Putamen (tissue), 1 donor: ENCODE results near the gene PCSK4.
A peak's percentile ranks its signal among the peaks of the same experiment; 100 is the strongest.
"Not testable (repeated sequence)": the region's sequence is repeated elsewhere in the genome, so short reads cannot be mapped to it uniquely, and the experiment has no call there.

ENCODE experiments used
- DNase-seq: peaks from one replicate; pipeline ENCODE4 v3.0.0-alpha.2; 2016; ENCODE audit warnings: low spot score

The PCSK4 gene

GRCh38 chr19:1522061-1522460 is 31.9 kb upstream of the PCSK4 start:
- no peak for DNase-seq

DNA sequence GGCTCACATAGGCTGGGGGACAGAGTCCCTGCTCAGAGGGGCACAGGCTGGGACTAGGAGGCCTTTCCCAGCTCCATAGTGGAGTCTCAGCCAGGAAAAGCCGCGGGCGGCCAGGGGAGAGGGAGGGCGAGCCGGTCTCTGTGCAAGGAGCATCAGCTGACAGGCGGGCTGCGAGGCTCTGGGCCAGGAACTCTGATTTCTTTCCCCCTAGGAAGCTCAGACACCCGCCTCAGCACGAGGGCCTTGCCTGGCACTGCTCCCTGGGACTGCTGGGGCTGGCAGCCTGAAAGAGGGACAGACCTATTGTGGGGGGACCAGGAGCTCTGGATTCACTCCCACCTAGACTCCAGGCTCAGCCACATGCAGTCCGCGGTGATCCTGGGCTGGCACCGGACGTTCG is 31.5 kb upstream of the PCSK4 start:
- peak; percentile 57 for DNase-seq

DNA sequence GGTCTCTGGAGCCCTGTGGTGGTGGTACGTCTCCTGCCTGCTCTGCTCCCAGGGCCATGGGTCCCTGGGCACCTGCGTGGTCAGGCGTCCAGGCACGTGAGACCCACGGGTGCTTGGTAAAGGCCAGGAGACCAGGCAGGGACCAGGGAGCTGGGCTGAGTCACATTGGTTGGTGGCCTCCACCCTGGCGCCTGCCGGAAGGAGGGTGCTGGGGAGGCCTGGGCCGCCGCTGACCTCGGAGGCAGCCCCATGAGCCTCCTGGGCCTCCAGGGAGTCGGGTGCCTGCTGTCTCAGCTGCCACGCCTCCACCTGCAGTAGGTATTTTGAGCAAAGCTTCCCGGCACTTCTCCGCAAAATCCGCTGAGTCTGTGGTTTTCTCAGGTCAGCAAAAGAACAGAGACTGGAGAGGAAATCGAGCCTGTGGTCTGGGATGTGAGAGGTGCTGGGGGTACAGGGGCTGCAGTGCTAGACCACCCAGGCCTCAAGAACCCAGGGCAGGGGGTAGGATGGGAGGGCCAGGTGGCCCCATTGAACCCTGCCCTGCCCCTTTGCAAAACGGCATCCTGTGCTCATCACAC is 30.1 kb upstream of the PCSK4 start:
- no peak for DNase-seq

DNA sequence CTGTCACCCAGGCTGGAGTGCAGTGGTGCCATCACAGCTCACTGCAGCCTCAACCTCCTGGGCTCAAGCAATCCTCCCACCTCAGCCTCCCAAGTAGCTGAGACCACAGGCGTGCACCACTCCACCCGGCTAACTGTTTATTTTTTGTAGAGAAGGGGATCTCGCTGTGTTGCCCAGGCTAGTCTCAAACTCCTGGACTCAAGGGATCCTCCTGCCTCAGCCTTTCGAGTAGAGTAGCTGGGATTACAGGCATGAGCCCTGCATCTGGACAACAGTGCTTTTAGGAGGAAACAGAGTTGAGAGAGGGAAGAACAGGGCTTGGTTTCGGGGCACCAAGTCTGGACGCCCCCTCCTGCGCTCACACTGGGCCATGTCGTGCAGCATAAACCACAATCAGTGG is 29.7 kb upstream of the PCSK4 start:
- not testable (repeated sequence) for DNase-seq

DNA sequence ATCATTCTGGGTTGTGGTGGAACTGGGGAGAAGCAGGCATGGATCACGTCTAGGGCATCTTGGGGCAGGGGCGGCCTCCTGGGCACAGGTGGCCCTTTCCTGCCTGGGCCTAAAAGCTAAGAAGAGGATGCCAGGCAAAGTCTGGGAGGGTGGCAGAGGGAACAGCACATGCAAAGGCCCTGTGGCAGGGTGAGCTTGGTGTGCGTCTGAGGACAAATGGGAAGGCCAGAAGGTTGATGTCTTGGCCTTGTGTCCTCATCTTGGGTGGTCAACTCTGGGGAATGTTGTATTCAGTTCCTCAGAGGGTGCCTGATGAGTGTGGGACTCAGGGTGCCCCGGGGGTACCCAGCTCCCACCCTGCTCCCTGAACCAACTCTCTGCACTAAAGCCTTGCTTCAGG is 28.3 kb upstream of the PCSK4 start:
- no peak for DNase-seq

- DNase-seq = no peak
Measured at GRCh38 chr19:1516395-1516753, 26.2 kb upstream of the PCSK4 start.

DNA sequence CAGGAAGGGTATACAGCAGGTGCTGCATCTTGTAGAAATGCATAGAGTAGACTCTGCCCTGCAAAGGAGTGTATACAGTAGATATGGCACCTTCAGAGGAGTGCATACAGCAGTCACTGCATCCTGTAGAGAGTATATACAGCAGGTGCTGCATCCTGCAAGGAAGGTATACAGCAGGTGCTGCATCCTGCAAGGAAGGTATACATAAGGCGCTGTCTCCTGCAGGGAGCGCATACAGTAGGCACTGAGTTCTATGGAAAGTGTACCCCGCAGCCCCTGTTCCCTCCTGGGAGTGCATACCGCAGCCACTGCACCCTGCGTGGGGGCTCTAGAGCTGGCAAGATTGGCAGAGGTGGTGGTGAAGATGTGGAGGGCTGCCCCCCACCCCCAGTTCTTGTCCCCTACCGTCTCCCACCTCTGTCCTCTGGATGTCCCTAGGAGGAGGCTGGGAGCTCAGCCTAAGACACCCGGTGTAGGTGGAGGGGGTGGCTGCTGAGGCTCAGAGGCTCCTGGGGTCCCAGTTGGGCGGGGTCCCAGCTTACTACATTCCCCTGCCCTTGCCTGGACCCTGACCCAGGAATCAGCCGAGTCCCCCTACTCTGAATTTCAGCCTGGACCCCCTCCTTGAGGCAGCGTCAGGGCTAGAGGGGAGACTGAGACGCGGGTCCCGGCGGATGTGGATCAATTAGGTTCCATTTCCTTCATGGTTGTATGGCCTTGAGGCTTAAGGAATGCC is 25.0 kb upstream of the PCSK4 start:
- DNase-seq = no peak

DNA sequence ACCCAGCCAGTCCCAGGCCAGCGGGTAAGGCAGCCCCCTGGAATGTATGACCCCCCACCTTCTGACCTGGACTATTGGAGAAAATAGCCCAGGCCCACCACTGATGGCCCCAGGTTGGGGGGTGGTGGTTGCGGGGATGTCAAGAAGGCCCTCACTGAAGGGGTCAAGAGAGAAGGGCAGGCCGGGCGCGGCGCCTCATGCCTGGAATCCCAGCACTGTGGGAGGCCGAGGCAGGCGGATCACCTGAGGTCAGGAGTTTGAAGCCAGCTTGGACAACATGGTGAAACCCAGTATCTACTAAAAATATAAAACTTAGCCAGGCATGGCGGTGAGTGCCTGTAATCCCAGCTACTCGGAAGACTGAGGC is 24.1 kb upstream of the PCSK4 start:
- no peak for DNase-seq

GRCh38 chr19:1513499-1514294 is 23.5 kb upstream of the PCSK4 start:
- DNase-seq = no peak

DNA sequence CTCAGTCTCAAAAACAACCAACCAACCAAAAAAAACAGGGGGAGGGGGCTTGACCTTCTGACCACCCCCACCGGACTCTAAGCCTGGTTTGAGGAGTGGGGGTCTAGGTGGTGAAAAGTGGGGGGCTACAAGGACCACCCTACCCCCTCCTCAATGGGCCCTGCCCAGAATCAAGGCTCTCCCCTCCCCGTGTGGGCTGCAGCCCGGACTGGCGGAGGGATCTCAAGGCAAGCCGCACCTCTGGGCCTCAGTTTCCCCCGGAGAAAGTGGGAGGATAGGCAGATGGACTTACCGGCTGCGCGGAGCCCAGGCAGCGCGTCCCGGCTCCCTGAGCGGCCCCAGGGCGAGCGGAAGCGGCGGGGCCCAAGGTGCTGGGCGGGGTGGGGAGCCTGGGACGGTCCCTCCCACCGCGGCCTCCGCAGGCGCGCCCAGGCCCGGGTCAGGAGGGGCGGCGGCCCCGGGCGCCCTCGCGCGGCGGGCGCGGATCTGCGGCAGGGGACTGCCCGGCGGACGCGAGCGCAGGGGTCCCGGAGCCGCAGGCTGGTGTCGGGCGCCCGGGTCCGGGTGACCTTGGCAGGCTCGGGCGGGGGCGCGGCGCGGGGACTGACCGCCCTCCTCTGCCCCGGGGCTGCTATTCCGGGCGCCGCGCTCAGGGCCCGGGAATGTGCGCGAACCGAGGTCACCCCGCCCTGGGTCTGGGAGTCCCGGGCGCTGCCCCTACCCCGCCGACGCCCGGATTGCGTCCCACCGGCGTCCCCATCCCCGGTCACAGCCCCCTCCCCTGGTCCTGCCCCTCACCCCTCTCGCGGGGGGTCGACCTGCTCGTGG is 22.7 kb upstream of the PCSK4 start, which contains the start of gene ADAMTSL5:
TSS of gene ADAMTSL5 (minus strand) at position 349 of the 828 bp plus-strand sequence. CDS start 2,076 bp downstream, outside the sequence.
- DNase-seq = no peak

GRCh38 chr19:1511318-1512317 is 21.5 kb upstream of the PCSK4 start:
- no peak for DNase-seq

GRCh38 chr19:1510807-1511206 is 20.7 kb upstream of the PCSK4 start:
- no peak for DNase-seq

GRCh38 chr19:1510442-1510806 is 20.3 kb upstream of the PCSK4 start:
- no peak for DNase-seq

- peak; percentile 60 for DNase-seq
Measured at GRCh38 chr19:1509602-1510441, 19.7 kb upstream of the PCSK4 start.

DNA sequence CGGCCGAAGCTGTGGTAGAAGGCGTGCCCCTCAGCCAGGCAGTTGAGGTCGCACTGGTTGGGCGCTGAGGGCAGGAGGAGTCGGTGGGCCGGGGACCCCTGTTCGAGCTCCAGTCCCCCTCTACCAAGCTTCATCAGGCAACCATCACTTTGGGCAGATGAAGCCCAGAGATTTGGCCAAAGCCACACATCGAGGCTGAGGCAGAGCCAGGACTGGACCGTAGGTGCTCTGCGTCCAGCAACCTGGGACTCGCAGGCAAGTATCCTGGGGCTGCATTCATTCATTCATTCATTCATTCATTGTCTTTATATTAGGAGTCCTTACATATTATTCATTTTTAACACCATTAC is 18.3 kb upstream of the PCSK4 start:
- no peak for DNase-seq

GRCh38 chr19:1507763-1508506 is 17.8 kb upstream of the PCSK4 start:
- DNase-seq = peak; percentile 93

DNA sequence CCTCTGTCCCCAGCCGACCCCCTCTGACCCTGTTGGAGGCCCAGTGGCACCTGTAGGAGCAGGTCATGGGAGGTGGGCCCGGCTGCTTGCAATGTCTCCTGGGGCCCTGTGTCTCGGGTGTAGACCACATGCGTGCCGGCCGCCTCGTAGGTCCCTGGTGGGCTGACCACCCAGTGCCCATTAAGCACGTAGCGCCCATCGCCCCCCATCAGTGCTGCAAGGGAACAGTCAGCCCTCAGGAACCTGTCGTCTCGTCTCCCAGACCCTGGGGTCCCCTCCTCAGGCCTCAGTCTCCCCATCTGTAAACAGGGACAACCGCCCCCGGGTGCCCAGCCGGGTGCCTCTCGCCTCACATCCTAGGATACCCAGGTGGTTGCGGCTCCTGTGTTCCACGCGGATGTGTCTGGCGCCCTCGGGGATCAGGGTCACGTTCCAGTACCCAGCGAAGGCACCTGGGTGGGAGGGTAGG is 17.1 kb upstream of the PCSK4 start:
- no peak for DNase-seq

DNA sequence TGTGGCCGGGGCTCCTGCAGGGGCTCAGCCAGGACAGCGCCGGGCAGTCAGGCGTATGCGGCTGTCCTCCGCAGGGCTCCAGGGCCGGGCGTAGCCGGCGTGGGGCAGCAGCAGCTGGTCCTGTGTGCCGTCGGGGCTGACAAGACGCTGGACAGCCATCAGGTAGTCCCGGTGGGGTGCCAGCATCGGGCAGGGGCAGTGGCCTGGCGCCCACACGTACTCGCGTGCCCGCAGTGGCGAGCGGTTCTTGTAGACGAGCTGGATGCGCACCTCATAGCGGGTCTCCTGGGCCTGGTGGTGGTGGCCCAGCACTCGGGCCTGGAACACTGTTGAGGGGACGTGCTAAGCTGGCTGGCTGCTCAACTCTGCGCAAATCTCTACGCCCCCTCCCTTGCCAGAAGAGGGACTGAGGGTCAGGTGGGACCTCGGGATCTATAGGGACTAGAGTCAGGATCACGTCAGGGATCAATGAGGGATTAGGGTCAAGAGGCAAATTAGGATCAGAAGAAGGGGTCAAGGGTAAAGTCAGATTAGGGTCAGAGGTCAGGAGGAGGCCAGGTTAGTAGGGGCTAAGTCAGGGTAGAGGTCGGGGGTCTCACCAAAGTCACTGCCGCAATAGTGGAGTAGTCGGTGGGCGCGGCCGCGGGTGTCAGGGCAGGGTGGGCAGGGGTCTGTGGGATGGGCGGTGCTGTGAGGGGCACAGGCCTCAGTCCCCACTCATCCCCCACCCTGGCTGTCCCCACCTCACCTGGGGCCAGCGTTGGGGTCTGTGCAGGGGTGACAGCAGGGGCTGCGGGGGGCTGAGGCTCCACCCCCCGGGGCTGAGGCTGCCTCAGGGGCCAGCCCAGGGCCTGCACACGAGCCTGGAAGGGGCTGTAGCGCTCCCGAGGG is 16.1 kb upstream of the PCSK4 start:
- DNase-seq = no peak
